ENCODE data around the gene SSH2.

Gene SSH2

DNA sequence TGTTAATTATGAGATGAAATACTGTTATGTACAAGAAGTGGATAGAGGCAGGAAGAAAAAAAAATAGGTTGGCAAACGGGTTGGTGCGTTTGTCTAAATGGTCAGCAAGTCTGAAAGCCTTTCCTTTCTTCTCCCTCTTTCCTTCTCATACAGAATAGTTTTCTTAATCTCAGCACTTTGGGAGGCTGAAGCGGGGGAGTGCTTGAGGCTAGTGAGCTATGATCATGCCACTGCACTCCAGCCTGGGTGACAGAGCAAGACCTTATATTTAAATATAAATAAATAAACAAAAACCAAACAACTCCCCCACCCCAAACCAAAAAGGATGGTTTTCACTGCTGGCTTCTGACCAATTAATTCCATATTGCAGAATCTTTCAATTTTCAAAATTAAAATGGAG, 232.7 kb downstream of the SSH2 start:
- no peak overlapping the region for H3K4me2 ChIP-seq (ENCODE audit: insufficient read depth, low read length, poor library complexity, severe bottlenecking)
- DNase-seq (ENCODE audit: low spot score), result no peak
- no peak overlapping the region for H3K23ac ChIP-seq (ENCODE audit: low read depth, low read length, poor library complexity)
- H3K9me3 ChIP-seq (replicated peaks in 1 of 2; ENCODE audit: control insufficient read depth in 2 of 2, insufficient read depth in 1 of 2, low read depth in 1 of 2, low read length in 2 of 2), result no peaks in the 10 kb centered on the region
- no peak overlapping the region for H2AK5ac ChIP-seq (ENCODE audit: low read depth, low read length)
- no peak overlapping the region for H4K91ac ChIP-seq (ENCODE audit: low read depth, low read length, poor library complexity)
- no peak overlapping the region for H3K27ac ChIP-seq (replicated peaks; ENCODE audit: low read length)
- H4K8ac ChIP-seq (ENCODE audit: low read depth, low read length), result no peak overlapping the region
- no peak overlapping the region for H3K4me3 ChIP-seq (ENCODE audit: low read length in 2 of 2)
- H3K27me3 ChIP-seq (ENCODE audit: control insufficient read depth in 3 of 3, insufficient read depth in 3 of 3, low read depth in 1 of 3, low read length in 3 of 3), result no peaks in the 10 kb centered on the region
- no peak overlapping the region for H2BK120ac ChIP-seq (ENCODE audit: low read depth, low read length)
- H3K36me3 ChIP-seq (replicated peaks in 1 of 2; ENCODE audit: control insufficient read depth in 2 of 2, insufficient read depth in 2 of 2, low read length in 2 of 2), result peaks cover 0 to 6% of the 10 kb centered on the region in 2 donors
- H3K18ac ChIP-seq (ENCODE audit: low read length), result no peak overlapping the region
- H2BK15ac ChIP-seq (ENCODE audit: low read length), result no peak overlapping the region
- WGBS, 2 donors (ENCODE audit: extremely low coverage in 2 of 2, insufficient read length in 2 of 2, insufficient replicate concordance in 1 of 2), result no CpG with 5 or more reads among the region's 3 CpGs
- H2AFZ ChIP-seq (ENCODE audit: low read length), result no peak overlapping the region
- H3K4ac ChIP-seq (ENCODE audit: low read length), result no peak overlapping the region
- no peak overlapping the region for H3K9ac ChIP-seq (ENCODE audit: low read depth, low read length, poor library complexity)
- no peak overlapping the region for H2BK5ac ChIP-seq (ENCODE audit: low read length)
- no peaks in the 10 kb centered on the region for H3K79me1 ChIP-seq (ENCODE audit: low read depth, low read length)
- H3K14ac ChIP-seq (ENCODE audit: low read length), result no peak overlapping the region
- no peak overlapping the region for H2BK12ac ChIP-seq (ENCODE audit: low read length)
- no peaks in the 10 kb centered on the region for H3K4me1 ChIP-seq (ENCODE audit: control insufficient read depth in 2 of 2, insufficient read depth in 1 of 2, low read depth in 1 of 2, low read length in 2 of 2)

DNA sequence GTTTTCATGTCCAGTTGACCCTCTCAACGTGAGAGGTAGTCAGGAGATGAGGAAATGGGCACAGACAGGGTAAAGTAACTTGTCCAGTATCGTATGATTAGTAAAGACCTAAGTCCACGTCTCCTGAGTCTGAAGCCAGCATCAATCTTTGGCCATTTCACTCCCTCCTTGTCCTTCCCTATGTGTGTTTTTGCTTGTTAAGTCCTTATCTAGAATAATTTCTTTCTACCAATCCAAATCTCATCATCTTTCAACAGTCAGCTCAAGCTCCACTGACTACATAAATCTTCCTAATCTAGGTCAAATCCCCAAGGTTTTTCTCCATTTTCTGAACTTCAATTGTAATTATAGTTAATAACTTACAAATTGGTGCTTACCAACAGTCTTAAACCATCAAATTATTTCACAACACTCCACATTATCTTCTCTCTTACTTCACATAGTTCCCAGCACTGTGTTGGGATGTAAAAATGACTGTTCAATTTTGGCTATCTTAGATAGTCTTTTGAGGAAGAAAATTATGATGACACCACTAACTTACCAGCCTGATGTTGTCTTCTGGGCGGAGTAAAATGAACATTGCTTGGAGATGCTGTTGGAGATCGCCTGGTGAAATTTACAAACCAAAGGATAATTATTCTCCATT, 235.0 kb downstream of the SSH2 start:
- H2AFZ ChIP-seq (ENCODE audit: low read length), result no peak overlapping the region
- no peak overlapping the region for H3K14ac ChIP-seq (ENCODE audit: low read length)
- no peak overlapping the region for H3K23ac ChIP-seq (ENCODE audit: low read depth, low read length, poor library complexity)
- H3K9ac ChIP-seq (ENCODE audit: low read depth, low read length, poor library complexity), result no peak overlapping the region
- H3K27me3 ChIP-seq (ENCODE audit: control insufficient read depth in 3 of 3, insufficient read depth in 3 of 3, low read depth in 1 of 3, low read length in 3 of 3), result no peaks in the 10 kb centered on the region
- H3K9me3 ChIP-seq (replicated peaks in 1 of 2; ENCODE audit: control insufficient read depth in 2 of 2, insufficient read depth in 1 of 2, low read depth in 1 of 2, low read length in 2 of 2), result no peaks in the 10 kb centered on the region
- H3K4ac ChIP-seq (ENCODE audit: low read length), result no peak overlapping the region
- no peak overlapping the region for H2BK12ac ChIP-seq (ENCODE audit: low read length)
- H3K4me2 ChIP-seq (ENCODE audit: insufficient read depth, low read length, poor library complexity, severe bottlenecking), result no peak overlapping the region
- peaks cover 0 to 2% of the 10 kb centered on the region in 2 donors for H3K36me3 ChIP-seq (replicated peaks in 1 of 2; ENCODE audit: control insufficient read depth in 2 of 2, insufficient read depth in 2 of 2, low read length in 2 of 2)
- H3K4me1 ChIP-seq (ENCODE audit: control insufficient read depth in 2 of 2, insufficient read depth in 1 of 2, low read depth in 1 of 2, low read length in 2 of 2), result no peaks in the 10 kb centered on the region
- H4K91ac ChIP-seq (ENCODE audit: low read depth, low read length, poor library complexity), result no peak overlapping the region
- no peak for DNase-seq (ENCODE audit: low spot score)
- WGBS, 2 donors (ENCODE audit: extremely low coverage in 2 of 2, insufficient read length in 2 of 2, insufficient replicate concordance in 1 of 2), result no CpG with 5 or more reads among the region's 5 CpGs
- H4K8ac ChIP-seq (ENCODE audit: low read depth, low read length), result no peak overlapping the region
- no peak overlapping the region for H3K27ac ChIP-seq (replicated peaks; ENCODE audit: low read length)
- H3K79me1 ChIP-seq (ENCODE audit: low read depth, low read length), result no peaks in the 10 kb centered on the region
- H2BK5ac ChIP-seq (ENCODE audit: low read length), result no peak overlapping the region
- no peak overlapping the region for H3K4me3 ChIP-seq (ENCODE audit: low read length in 2 of 2)
- no peak overlapping the region for H2BK15ac ChIP-seq (ENCODE audit: low read length)
- no peak overlapping the region for H2BK120ac ChIP-seq (ENCODE audit: low read depth, low read length)
- H3K18ac ChIP-seq (ENCODE audit: low read length), result no peak overlapping the region
- no peak overlapping the region for H2AK5ac ChIP-seq (ENCODE audit: low read depth, low read length)

DNA sequence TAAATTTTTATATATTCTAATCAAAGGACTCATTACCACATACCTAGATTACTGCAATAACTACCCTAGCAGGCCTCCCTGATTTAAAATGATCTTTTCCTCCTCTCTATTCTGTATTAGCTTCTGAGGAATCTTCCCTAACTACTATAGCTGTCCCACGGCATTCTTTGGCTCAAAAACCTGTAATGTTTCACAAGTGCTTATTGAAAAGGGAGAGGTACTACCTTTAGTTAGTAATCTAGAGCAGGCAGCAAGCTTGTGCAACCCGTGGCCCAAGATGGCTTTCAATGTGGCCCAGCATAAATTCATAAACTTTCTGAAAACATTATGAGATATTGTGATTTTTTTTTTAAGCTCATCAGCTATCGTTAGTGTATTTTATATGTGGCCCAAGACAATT, 236.3 kb downstream of the SSH2 start:
- no peak overlapping the region for H3K14ac ChIP-seq (ENCODE audit: low read length)
- no peaks in the 10 kb centered on the region for H3K9me3 ChIP-seq (replicated peaks in 1 of 2; ENCODE audit: control insufficient read depth in 2 of 2, insufficient read depth in 1 of 2, low read depth in 1 of 2, low read length in 2 of 2)
- H2BK15ac ChIP-seq (ENCODE audit: low read length), result no peak overlapping the region
- H3K4me3 ChIP-seq (ENCODE audit: low read length in 2 of 2), result no peak overlapping the region
- H2AFZ ChIP-seq (ENCODE audit: low read length), result no peak overlapping the region
- no peak overlapping the region for H2BK12ac ChIP-seq (ENCODE audit: low read length)
- no peak overlapping the region for H3K27ac ChIP-seq (replicated peaks; ENCODE audit: low read length)
- H2BK5ac ChIP-seq (ENCODE audit: low read length), result no peak overlapping the region
- peaks cover 0 to 2% of the 10 kb centered on the region in 2 donors for H3K36me3 ChIP-seq (replicated peaks in 1 of 2; ENCODE audit: control insufficient read depth in 2 of 2, insufficient read depth in 2 of 2, low read length in 2 of 2)
- no peak overlapping the region for H4K8ac ChIP-seq (ENCODE audit: low read depth, low read length)
- no peak overlapping the region for H3K23ac ChIP-seq (ENCODE audit: low read depth, low read length, poor library complexity)
- no peaks in the 10 kb centered on the region for H3K4me1 ChIP-seq (ENCODE audit: control insufficient read depth in 2 of 2, insufficient read depth in 1 of 2, low read depth in 1 of 2, low read length in 2 of 2)
- no peak overlapping the region for H3K4ac ChIP-seq (ENCODE audit: low read length)
- no peak overlapping the region for H4K91ac ChIP-seq (ENCODE audit: low read depth, low read length, poor library complexity)
- H2AK5ac ChIP-seq (ENCODE audit: low read depth, low read length), result no peak overlapping the region
- H2BK120ac ChIP-seq (ENCODE audit: low read depth, low read length), result no peak overlapping the region
- no peak overlapping the region for H3K18ac ChIP-seq (ENCODE audit: low read length)
- WGBS, 2 donors (ENCODE audit: extremely low coverage in 2 of 2, insufficient read length in 2 of 2, insufficient replicate concordance in 1 of 2), result no CpG with 5 or more reads among the region's 3 CpGs
- H3K79me1 ChIP-seq (ENCODE audit: low read depth, low read length), result no peaks in the 10 kb centered on the region
- no peak overlapping the region for H3K4me2 ChIP-seq (ENCODE audit: insufficient read depth, low read length, poor library complexity, severe bottlenecking)
- no peak for DNase-seq (ENCODE audit: low spot score)
- H3K9ac ChIP-seq (ENCODE audit: low read depth, low read length, poor library complexity), result no peak overlapping the region
- no peaks in the 10 kb centered on the region for H3K27me3 ChIP-seq (ENCODE audit: control insufficient read depth in 3 of 3, insufficient read depth in 3 of 3, low read depth in 1 of 3, low read length in 3 of 3)

DNA sequence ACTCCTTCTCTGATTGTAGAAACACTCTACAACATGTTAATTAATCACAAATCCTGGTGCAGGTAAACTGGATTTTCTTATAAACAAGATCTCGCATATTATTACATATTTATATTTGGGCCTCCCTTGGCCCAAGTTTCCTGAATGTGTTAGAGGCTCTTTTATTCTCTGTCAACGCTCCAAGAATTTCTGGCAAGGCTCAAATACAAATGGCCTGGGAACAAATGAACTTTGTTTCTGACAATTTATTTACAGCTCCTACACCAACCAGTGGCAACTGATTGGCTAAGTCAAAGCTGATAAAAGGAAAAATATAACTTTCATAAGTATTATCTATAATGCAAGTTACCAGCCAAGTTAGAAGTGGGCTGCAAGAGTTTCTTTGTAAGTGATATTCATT, 242.4 kb downstream of the SSH2 start:
- Histone ChIP-seq H3K79me1 (ENCODE audit: low read depth, low read length) (no peaks in the 10 kb centered on the region), H3K14ac (ENCODE audit: low read length) (no peak overlapping the region), H3K36me3 (replicated peaks in 1 of 2; ENCODE audit: control insufficient read depth in 2 of 2, insufficient read depth in 2 of 2, low read length in 2 of 2) (no peaks in the 10 kb centered on the region), H3K4me3 (ENCODE audit: low read length in 2 of 2) (no peak overlapping the region), H2BK15ac (ENCODE audit: low read length) (no peak overlapping the region), H4K91ac (ENCODE audit: low read depth, low read length, poor library complexity) (no peak overlapping the region), H3K18ac (ENCODE audit: low read length) (no peak overlapping the region), H4K8ac (ENCODE audit: low read depth, low read length) (no peak overlapping the region), H3K27ac (replicated peaks; ENCODE audit: low read length) (no peak overlapping the region), H3K4me1 (ENCODE audit: control insufficient read depth in 2 of 2, insufficient read depth in 1 of 2, low read depth in 1 of 2, low read length in 2 of 2) (peaks cover 3 to 4% of the 10 kb centered on the region in 2 donors), H2BK120ac (ENCODE audit: low read depth, low read length) (no peak overlapping the region), H3K9me3 (replicated peaks in 1 of 2; ENCODE audit: control insufficient read depth in 2 of 2, insufficient read depth in 1 of 2, low read depth in 1 of 2, low read length in 2 of 2) (no peaks in the 10 kb centered on the region), H3K4me2 (ENCODE audit: insufficient read depth, low read length, poor library complexity, severe bottlenecking) (no peak overlapping the region), H3K23ac (ENCODE audit: low read depth, low read length, poor library complexity) (no peak overlapping the region), H3K9ac (ENCODE audit: low read depth, low read length, poor library complexity) (no peak overlapping the region), H2BK5ac (ENCODE audit: low read length) (no peak overlapping the region), H3K27me3 (ENCODE audit: control insufficient read depth in 3 of 3, insufficient read depth in 3 of 3, low read depth in 1 of 3, low read length in 3 of 3) (no peaks in the 10 kb centered on the region), H2AK5ac (ENCODE audit: low read depth, low read length) (no peak overlapping the region), H2AFZ (ENCODE audit: low read length) (no peak overlapping the region), H3K4ac (ENCODE audit: low read length) (no peak overlapping the region), H2BK12ac (ENCODE audit: low read length) (no peak overlapping the region)
- WGBS, 2 donors (ENCODE audit: extremely low coverage in 2 of 2, insufficient read length in 2 of 2, insufficient replicate concordance in 1 of 2), result no CpG with 5 or more reads among the region's 2 CpGs
- DNase-seq (ENCODE audit: low spot score), result no peak
